Measurements from ENCODE around the gene DHRS13.

The DHRS13 gene

DNA sequence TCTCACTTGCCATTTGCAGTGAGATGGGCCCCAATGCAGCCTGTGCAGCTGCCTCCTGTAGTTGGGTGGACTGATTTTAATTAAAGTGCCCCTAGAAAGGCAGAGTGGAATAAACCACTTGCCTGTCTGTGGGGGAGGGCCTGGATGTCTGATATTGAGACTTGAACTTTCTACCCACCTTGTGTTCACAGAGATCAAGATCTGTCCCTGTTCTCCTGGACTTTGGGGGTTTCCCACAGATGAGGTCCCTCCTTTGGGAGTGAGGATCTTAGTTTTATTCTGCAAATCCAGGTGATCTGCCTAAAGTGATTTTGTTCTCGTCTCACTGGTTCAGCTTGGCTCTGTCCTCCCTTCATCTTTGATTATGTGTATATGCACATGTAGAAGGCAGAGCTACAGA is 7.7 kb upstream of the DHRS13 start:
- Histone ChIP-seq H3K27ac (ENCODE audit: low read length) (no peak overlapping the region), H3K9me3 (replicated peaks; ENCODE audit: insufficient read depth, low read length) (no peaks in the 10 kb centered on the region), H3K4me3 (ENCODE audit: low read length) (no peak overlapping the region), H3K79me2 (ENCODE audit: low read length) (peaks cover 20% of the 10 kb centered on the region), H4K20me1 (ENCODE audit: insufficient read depth, low read length) (no peaks in the 10 kb centered on the region), H3K36me3 (replicated peaks; ENCODE audit: insufficient read depth, low read length) (peaks cover 18% of the 10 kb centered on the region), H3K9me2 (replicated peaks; ENCODE audit: insufficient read depth, low read length) (no peaks in the 10 kb centered on the region), H3K27me3 (replicated peaks; ENCODE audit: insufficient read depth, low read length) (no peaks in the 10 kb centered on the region), H3K4me2 (ENCODE audit: low read depth, low read length) (no peak overlapping the region), H3K9ac (ENCODE audit: low read length) (no peak overlapping the region), H2AFZ (ENCODE audit: low read length) (no peak overlapping the region), H3F3A (ENCODE audit: insufficient read depth, low read length) (peaks cover 12% of the 10 kb centered on the region), H3K4me1 (ENCODE audit: low read length) (peaks cover 24% of the 10 kb centered on the region)
- TF ChIP-seq EZH2phosphoT487 (IDR thresholded peaks at IDR 0.05; ENCODE audit: low read length) (no peak), EZH2 (optimal IDR thresholded peaks at IDR 0.05; ENCODE audit: low read depth, low read length) (no peak)
- TF ChIP-seq, protein P1, sequence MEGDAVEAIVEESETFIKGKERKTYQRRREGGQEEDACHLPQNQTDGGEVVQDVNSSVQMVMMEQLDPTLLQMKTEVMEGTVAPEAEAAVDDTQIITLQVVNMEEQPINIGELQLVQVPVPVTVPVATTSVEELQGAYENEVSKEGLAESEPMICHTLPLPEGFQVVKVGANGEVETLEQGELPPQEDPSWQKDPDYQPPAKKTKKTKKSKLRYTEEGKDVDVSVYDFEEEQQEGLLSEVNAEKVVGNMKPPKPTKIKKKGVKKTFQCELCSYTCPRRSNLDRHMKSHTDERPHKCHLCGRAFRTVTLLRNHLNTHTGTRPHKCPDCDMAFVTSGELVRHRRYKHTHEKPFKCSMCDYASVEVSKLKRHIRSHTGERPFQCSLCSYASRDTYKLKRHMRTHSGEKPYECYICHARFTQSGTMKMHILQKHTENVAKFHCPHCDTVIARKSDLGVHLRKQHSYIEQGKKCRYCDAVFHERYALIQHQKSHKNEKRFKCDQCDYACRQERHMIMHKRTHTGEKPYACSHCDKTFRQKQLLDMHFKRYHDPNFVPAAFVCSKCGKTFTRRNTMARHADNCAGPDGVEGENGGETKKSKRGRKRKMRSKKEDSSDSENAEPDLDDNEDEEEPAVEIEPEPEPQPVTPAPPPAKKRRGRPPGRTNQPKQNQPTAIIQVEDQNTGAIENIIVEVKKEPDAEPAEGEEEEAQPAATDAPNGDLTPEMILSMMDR (IDR thresholded peaks at IDR 0.05; ENCODE audit: low read length): no peak
- no peak for DNase-seq

DNA sequence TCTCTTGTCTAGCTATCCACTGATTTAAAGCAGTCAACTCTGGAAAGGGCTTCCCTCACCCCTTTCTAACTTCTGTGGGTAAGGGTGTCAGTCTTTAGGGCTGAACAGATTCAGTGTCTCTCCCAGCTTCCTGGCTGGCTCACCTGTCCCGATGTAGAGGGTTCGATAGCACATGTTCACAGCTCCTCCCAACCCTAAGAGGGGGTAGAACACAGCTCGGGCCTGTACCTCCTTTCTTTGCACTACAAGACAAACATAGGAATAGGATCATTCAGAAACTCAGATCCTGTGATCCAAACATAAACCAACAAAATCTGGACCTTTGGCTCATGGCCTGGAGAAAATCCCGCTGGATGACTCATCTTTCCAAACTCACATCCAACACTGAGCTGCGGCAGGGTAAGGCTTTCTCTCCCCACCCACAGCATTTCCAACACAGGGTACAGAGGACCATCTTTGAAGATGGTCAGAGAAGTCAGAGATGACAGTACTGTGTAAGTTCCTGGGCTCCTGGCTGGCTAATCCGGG is 5.8 kb upstream of the DHRS13 start:
- no peak overlapping the region for H3K4me3 ChIP-seq (ENCODE audit: low read length)
- H3K9me3 ChIP-seq (replicated peaks; ENCODE audit: insufficient read depth, low read length): no peaks in the 10 kb centered on the region
- no peak overlapping the region for H3K27ac ChIP-seq (ENCODE audit: low read length)
- TF ChIP-seq EZH2 (optimal IDR thresholded peaks at IDR 0.05; ENCODE audit: low read depth, low read length): no peak
- no peak for TF ChIP-seq EZH2phosphoT487 (IDR thresholded peaks at IDR 0.05; ENCODE audit: low read length)
- TF ChIP-seq, protein P1 (IDR thresholded peaks at IDR 0.05; ENCODE audit: low read length): no peak
- peaks cover 15% of the 10 kb centered on the region for H3F3A ChIP-seq (ENCODE audit: insufficient read depth, low read length)
- no peak overlapping the region for H3K9ac ChIP-seq (ENCODE audit: low read length)
- no peak for DNase-seq
- no peak overlapping the region for H2AFZ ChIP-seq (ENCODE audit: low read length)
- no peaks in the 10 kb centered on the region for H4K20me1 ChIP-seq (ENCODE audit: insufficient read depth, low read length)
- H3K4me2 ChIP-seq (ENCODE audit: low read depth, low read length): no peak overlapping the region
- peaks cover 14% of the 10 kb centered on the region for H3K79me2 ChIP-seq (ENCODE audit: low read length)
- no peaks in the 10 kb centered on the region for H3K27me3 ChIP-seq (replicated peaks; ENCODE audit: insufficient read depth, low read length)
- H3K9me2 ChIP-seq (replicated peaks; ENCODE audit: insufficient read depth, low read length): no peaks in the 10 kb centered on the region
- peaks cover 24% of the 10 kb centered on the region for H3K4me1 ChIP-seq (ENCODE audit: low read length)
- H3K36me3 ChIP-seq (replicated peaks; ENCODE audit: insufficient read depth, low read length): 0 out of 2 replicates have a peak, but pooled peaks cover 11% of the 10 kb centered on the region

DNA sequence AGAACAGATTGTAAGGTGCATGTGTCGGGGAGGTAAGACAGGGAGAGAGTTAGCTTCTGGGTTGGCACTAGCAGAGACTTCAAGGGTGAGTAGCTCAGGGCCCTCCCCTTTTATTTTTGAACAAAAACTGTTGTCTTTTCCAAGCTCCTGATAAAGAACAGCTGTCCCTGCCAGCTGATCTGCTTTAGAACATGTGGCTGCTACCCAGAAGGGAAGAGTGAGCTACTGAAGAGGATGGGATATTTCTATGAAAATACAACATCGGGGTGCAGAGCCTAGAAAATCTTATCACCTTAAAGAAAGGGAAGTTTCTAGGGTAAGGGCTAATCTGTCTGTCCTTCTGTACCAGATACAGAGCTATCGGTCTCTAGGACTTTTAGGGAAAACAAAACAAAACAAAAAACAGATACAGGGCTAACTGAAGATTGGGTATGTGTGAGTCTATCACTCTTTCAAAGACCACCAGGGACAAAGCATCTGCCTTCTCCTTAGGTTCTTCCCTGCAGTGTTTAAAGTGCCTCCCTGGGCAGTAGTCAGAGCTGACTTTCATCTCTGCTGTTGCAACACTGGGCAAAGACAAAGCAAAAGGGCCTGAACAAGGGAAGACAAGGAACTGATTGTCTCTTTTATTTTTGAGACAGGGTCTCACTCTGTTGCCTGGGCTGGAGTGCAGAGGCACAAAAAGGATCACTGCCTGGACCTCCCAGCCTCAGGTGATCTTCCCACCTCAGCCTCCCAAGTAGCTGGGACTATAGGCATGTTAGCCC is 5.0 kb upstream of the DHRS13 start:
- H3K36me3 ChIP-seq (replicated peaks; ENCODE audit: insufficient read depth, low read length): 0 out of 2 replicates have a peak, but pooled peaks cover 11% of the 10 kb centered on the region
- H3K27ac ChIP-seq (ENCODE audit: low read length): no peak overlapping the region
- peaks cover 26% of the 10 kb centered on the region for H3K4me1 ChIP-seq (ENCODE audit: low read length)
- H3K27me3 ChIP-seq (replicated peaks; ENCODE audit: insufficient read depth, low read length): no peaks in the 10 kb centered on the region
- H4K20me1 ChIP-seq (ENCODE audit: insufficient read depth, low read length): no peaks in the 10 kb centered on the region
- TF ChIP-seq, protein P1 (IDR thresholded peaks at IDR 0.05; ENCODE audit: low read length): no peak
- TF ChIP-seq EZH2 (optimal IDR thresholded peaks at IDR 0.05; ENCODE audit: low read depth, low read length) (no peak), EZH2phosphoT487 (IDR thresholded peaks at IDR 0.05; ENCODE audit: low read length) (no peak)
- no peak overlapping the region for H3K9ac ChIP-seq (ENCODE audit: low read length)
- H2AFZ ChIP-seq (ENCODE audit: low read length): no peak overlapping the region
- H3K4me2 ChIP-seq (ENCODE audit: low read depth, low read length): no peak overlapping the region
- H3K4me3 ChIP-seq (ENCODE audit: low read length): no peak overlapping the region
- peaks cover 20% of the 10 kb centered on the region for H3F3A ChIP-seq (ENCODE audit: insufficient read depth, low read length)
- H3K9me2 ChIP-seq (replicated peaks; ENCODE audit: insufficient read depth, low read length): no peaks in the 10 kb centered on the region
- H3K9me3 ChIP-seq (replicated peaks; ENCODE audit: insufficient read depth, low read length): no peaks in the 10 kb centered on the region
- peaks cover 14% of the 10 kb centered on the region for H3K79me2 ChIP-seq (ENCODE audit: low read length)
- DNase-seq: no peak

Data from MM.1S (cell line).